RWPE1 (cell line): Measurements from ENCODE around the gene RGS5.
A peak's percentile ranks its signal among the peaks of the same experiment; 100 is the strongest.

Experiments
- CTCF ChIA-PET: fragments of 350-600 bp; sonication (Branson Sonifier 250); formaldehyde crosslinking; extraction: SDS; loops from one replicate; lab custom pipeline; 2021; lab: Yijun Ruan, JAX
- POLR2A ChIA-PET: fragments of 400-600 bp; formaldehyde crosslinking; extraction: SDS; loops from one replicate; lab custom pipeline; 2020; ENCODE audit warnings: antibody characterized with exemption; ENCODE audit not compliant: low non-redundant PET; lab: Yijun Ruan, JAX
- DNase-seq: peaks from one replicate; pipeline ENCODE4 v3.0.0; 2012; ENCODE audit warnings: low spot score
- H3K27ac ChIP-seq: fragments of 450-650 bp; 2 replicates; pipeline ENCODE4 v1.5.1; 2017
- TF ChIP-seq, protein P1 (sequence below): fragments of 450-650 bp; conservative IDR thresholded peaks from 2 replicates; pipeline ENCODE4 v1.5.1; 2017; ENCODE audit warnings: low read depth, mild to moderate bottlenecking

Gene RGS5

GRCh38 chr1:163174524-163175437 is 27.9 kb downstream of the RGS5 start:
- peak; percentile 36 for DNase-seq
- no peak overlapping the region for H3K27ac ChIP-seq
- POLR2A ChIA-PET: interaction anchor here (0.5 kb wide), 1 partner anchor 1955 kb away, joined by 3 read pairs; no protein-coding TSS in a partner anchor
- TF ChIP-seq, protein P1, sequence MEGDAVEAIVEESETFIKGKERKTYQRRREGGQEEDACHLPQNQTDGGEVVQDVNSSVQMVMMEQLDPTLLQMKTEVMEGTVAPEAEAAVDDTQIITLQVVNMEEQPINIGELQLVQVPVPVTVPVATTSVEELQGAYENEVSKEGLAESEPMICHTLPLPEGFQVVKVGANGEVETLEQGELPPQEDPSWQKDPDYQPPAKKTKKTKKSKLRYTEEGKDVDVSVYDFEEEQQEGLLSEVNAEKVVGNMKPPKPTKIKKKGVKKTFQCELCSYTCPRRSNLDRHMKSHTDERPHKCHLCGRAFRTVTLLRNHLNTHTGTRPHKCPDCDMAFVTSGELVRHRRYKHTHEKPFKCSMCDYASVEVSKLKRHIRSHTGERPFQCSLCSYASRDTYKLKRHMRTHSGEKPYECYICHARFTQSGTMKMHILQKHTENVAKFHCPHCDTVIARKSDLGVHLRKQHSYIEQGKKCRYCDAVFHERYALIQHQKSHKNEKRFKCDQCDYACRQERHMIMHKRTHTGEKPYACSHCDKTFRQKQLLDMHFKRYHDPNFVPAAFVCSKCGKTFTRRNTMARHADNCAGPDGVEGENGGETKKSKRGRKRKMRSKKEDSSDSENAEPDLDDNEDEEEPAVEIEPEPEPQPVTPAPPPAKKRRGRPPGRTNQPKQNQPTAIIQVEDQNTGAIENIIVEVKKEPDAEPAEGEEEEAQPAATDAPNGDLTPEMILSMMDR: peak; percentile 84
- CTCF ChIA-PET: interaction anchor here (0.6 to 1.6 kb wide), 19 partner anchors 9 to 327 kb away, joined by 3 to 10 read pairs (median 4); no protein-coding TSS in a partner anchor

GRCh38 chr1:163173121-163173520 is 29.6 kb downstream of the RGS5 start:
- ChIA-PET CTCF (no interaction called here), POLR2A (no interaction called here)
- TF ChIP-seq, protein P1: no peak
- no peak overlapping the region for H3K27ac ChIP-seq
- no peak for DNase-seq

- no peak overlapping the region for H3K27ac ChIP-seq
- no peak for DNase-seq
- ChIA-PET POLR2A (no interaction called here), CTCF (no interaction called here)
- TF ChIP-seq, protein P1: no peak
These were observed 30.1 kb downstream of the RGS5 start for GRCh38 chr1:163172596-163172995.

DNA sequence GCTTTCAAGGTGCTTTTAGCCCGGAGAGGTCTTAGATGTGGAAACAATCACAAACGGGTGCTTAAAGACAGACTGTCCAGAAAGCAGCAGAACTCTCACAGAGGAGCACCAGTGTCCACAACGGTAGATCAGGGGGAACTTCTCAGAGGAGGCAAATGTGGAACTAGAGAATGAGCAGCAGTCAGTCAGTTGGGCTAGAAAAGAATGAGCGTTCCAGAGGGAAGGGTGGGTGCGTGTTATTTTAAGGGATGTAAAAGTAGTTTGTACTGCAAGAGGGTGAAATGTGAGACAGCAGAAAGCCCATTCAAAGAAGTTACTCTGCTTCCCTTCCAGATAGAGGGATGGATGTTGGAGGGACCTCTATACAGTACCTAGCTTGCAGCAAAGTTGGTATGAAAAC is 30.9 kb downstream of the RGS5 start:
- no peak overlapping the region for H3K27ac ChIP-seq
- no peak for DNase-seq
- TF ChIP-seq, protein P1: no peak
- ChIA-PET POLR2A (no interaction called here), CTCF (no interaction called here)

GRCh38 chr1:163170975-163171676 is 31.6 kb downstream of the RGS5 start:
- no peak overlapping the region for H3K27ac ChIP-seq
- DNase-seq: peak; percentile 28
- TF ChIP-seq, protein P1: peak; percentile 21; the same call in 1 of the 2 replicates
- ChIA-PET CTCF (interaction anchor here (0.6 kb wide), 3 partner anchors 233 to 1902 kb away, joined by 4 to 6 read pairs (median 6); no protein-coding TSS in a partner anchor), POLR2A (no interaction called here)

DNA sequence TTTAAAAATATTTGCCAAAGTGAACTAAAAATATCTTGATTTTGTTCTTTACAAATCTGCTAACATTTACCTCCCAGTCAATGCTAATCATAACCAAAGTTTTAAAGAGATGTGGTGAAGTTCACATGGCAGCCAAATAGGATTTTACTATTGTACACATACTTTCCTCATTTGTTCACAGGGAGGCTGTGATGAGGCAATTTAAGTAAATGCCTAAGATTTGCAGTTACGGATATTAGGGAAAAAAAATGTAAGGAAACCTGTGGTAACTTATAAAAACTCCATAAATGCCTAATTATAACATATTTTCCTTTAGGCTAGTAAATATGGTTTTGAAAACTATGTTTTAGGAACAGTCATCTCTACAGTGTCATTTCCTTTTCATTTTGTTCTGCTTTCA is 32.4 kb downstream of the RGS5 start:
- ChIA-PET CTCF (interaction anchor here (0.6 kb wide), 3 partner anchors 233 to 1903 kb away, joined by 4 to 6 read pairs (median 6); no protein-coding TSS in a partner anchor), POLR2A (no interaction called here)
- TF ChIP-seq, protein P1: no peak
- DNase-seq: no peak
- H3K27ac ChIP-seq: no peak overlapping the region
